Lower leg skin (tissue), 3 donors: Measurements from ENCODE around the gene SIK3.

ENCODE experiments used
- POLR2A ChIP-seq, 2 donors: fragments of 450-650 bp; IDR thresholded peaks; one replicate each; pipeline ENCODE4 v1.6.1; 2016 to 2017; ENCODE audit warnings: antibody characterized with exemption in 2 of 2, mild to moderate bottlenecking in 1 of 2, moderate library complexity in 1 of 2
- TF ChIP-seq, protein P1 (sequence below), 3 donors: fragments of 450-650 bp; IDR thresholded peaks; one replicate each; pipeline ENCODE4 v1.5.1; 2016; ENCODE audit warnings: antibody characterized with exemption in 3 of 3, mild to moderate bottlenecking in 3 of 3, moderate library complexity in 2 of 3

DNA sequence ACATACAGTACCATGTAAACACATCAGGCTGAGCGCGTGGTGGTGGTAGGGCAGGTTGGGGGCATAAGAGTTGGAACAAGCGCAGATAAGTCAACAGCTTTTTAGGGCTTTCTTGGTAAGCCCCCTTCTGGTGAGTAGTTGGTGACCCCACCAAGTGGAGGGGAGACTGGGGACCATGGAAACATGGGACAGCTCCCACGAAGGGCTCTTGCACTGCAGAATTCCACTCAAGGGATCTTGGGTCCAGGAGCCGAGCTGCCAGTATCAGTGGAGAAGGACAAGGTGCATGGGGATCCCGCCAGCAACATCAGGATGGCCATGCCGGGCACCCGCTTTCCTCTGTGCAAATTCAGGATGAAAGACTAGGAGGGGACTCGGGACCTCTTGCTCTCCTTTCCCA, 254.6 kb downstream of the SIK3 start:
- TF ChIP-seq, protein P1, sequence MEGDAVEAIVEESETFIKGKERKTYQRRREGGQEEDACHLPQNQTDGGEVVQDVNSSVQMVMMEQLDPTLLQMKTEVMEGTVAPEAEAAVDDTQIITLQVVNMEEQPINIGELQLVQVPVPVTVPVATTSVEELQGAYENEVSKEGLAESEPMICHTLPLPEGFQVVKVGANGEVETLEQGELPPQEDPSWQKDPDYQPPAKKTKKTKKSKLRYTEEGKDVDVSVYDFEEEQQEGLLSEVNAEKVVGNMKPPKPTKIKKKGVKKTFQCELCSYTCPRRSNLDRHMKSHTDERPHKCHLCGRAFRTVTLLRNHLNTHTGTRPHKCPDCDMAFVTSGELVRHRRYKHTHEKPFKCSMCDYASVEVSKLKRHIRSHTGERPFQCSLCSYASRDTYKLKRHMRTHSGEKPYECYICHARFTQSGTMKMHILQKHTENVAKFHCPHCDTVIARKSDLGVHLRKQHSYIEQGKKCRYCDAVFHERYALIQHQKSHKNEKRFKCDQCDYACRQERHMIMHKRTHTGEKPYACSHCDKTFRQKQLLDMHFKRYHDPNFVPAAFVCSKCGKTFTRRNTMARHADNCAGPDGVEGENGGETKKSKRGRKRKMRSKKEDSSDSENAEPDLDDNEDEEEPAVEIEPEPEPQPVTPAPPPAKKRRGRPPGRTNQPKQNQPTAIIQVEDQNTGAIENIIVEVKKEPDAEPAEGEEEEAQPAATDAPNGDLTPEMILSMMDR (IDR thresholded peaks at IDR 0.05), result no peak
- TF ChIP-seq POLR2A (IDR thresholded peaks at IDR 0.05), result no peak
